HEK293 (cell line): ENCODE measurements around the gene TEF.

ENCODE experiments used
- BCL11A ChIP-seq: fragments of 450-650 bp; formaldehyde crosslinking; IDR thresholded peaks from 2 replicates; pipeline ENCODE4 v1.5.1; 2016; ENCODE audit warnings: low read depth, missing biosample characterization, missing genetic modification characterization
- HOXA7 ChIP-seq: sonication (generic); formaldehyde crosslinking; IDR thresholded peaks from 2 replicates; pipeline ENCODE4 v1.8.1; 2022; ENCODE audit warnings: missing genetic modification reagents, borderline replicate concordance
- IKZF3 ChIP-seq: fragments of 450-650 bp; IDR thresholded peaks from 2 replicates; pipeline ENCODE4 v1.5.0; 2018; ENCODE audit warnings: missing biosample characterization, mild to moderate bottlenecking, missing genetic modification characterization, moderate library complexity
- KLF16 ChIP-seq: fragments of 450-650 bp; formaldehyde crosslinking; IDR thresholded peaks from 2 replicates; pipeline ENCODE4 v1.5.1; 2017; ENCODE audit warnings: missing biosample characterization, missing genetic modification characterization
- PATZ1 ChIP-seq: fragments of 450-650 bp; formaldehyde crosslinking; IDR thresholded peaks from 2 replicates; pipeline ENCODE4 v1.5.1; 2016; ENCODE audit warnings: missing biosample characterization, missing genetic modification characterization
- PRDM2 ChIP-seq: fragments of 450-650 bp; formaldehyde crosslinking; IDR thresholded peaks from 2 replicates; pipeline ENCODE4 v1.5.1; 2016; ENCODE audit warnings: missing biosample characterization, missing genetic modification characterization, borderline replicate concordance
- SCRT1 ChIP-seq: fragments of 450-650 bp; formaldehyde crosslinking; IDR thresholded peaks from 2 replicates; pipeline ENCODE4 v1.5.1; 2016; ENCODE audit warnings: missing biosample characterization, missing genetic modification characterization, borderline replicate concordance
- TSHZ1 ChIP-seq: fragments of 450-650 bp; formaldehyde crosslinking; IDR thresholded peaks from 2 replicates; pipeline ENCODE4 v1.5.1; 2016; ENCODE audit warnings: missing biosample characterization, missing genetic modification characterization, borderline replicate concordance
- WT1 ChIP-seq: fragments of 450-650 bp; formaldehyde crosslinking; IDR thresholded peaks from 2 replicates; pipeline ENCODE4 v1.5.1; 2016; ENCODE audit warnings: missing biosample characterization, missing genetic modification characterization
- YY1 ChIP-seq: fragments of 450-650 bp; formaldehyde crosslinking; IDR thresholded peaks from 2 replicates; pipeline ENCODE4 v1.5.1; 2018; ENCODE audit warnings: missing biosample characterization, missing genetic modification characterization
- YY2 ChIP-seq: fragments of 450-650 bp; formaldehyde crosslinking; IDR thresholded peaks from 2 replicates; pipeline ENCODE4 v1.5.1; 2016; ENCODE audit warnings: missing biosample characterization, missing genetic modification characterization
- ZBTB49 ChIP-seq: fragments of 450-650 bp; formaldehyde crosslinking; IDR thresholded peaks from 2 replicates; pipeline ENCODE4 v1.5.1; 2016; ENCODE audit warnings: missing biosample characterization, missing genetic modification characterization, low read depth
- ZBTB8A ChIP-seq: fragments of 450-650 bp; formaldehyde crosslinking; IDR thresholded peaks from 2 replicates; pipeline ENCODE4 v1.5.1; 2016; ENCODE audit warnings: missing biosample characterization, missing genetic modification characterization
- ZNF18 ChIP-seq: fragments of 450-650 bp; formaldehyde crosslinking; IDR thresholded peaks from 2 replicates; pipeline ENCODE4 v1.5.1; 2016; ENCODE audit warnings: missing biosample characterization, missing genetic modification characterization
- ZNF214 ChIP-seq: fragments of 450-650 bp; formaldehyde crosslinking; IDR thresholded peaks from 2 replicates; pipeline ENCODE4 v1.5.1; 2017; ENCODE audit warnings: missing biosample characterization, mild to moderate bottlenecking, missing genetic modification characterization, borderline replicate concordance
- ZNF248 ChIP-seq: fragments of 450-650 bp; formaldehyde crosslinking; IDR thresholded peaks from 2 replicates; pipeline ENCODE4 v1.5.1; 2017; ENCODE audit warnings: missing biosample characterization, missing genetic modification characterization
- ZNF266 ChIP-seq: fragments of 450-650 bp; formaldehyde crosslinking; IDR thresholded peaks from 2 replicates; pipeline ENCODE4 v1.5.1; 2016; ENCODE audit warnings: missing biosample characterization, missing genetic modification characterization, low read depth
- ZNF350 ChIP-seq: fragments of 450-650 bp; formaldehyde crosslinking; IDR thresholded peaks from 2 replicates; pipeline ENCODE4 v1.5.0; 2017; ENCODE audit warnings: missing biosample characterization, mild to moderate bottlenecking, missing genetic modification characterization
- ZNF354C ChIP-seq: fragments of 450-650 bp; formaldehyde crosslinking; IDR thresholded peaks from 2 replicates; pipeline ENCODE4 v1.5.1; 2016; ENCODE audit warnings: missing biosample characterization, missing genetic modification characterization, low read depth, borderline replicate concordance
- ZNF501 ChIP-seq: fragments of 450-650 bp; formaldehyde crosslinking; IDR thresholded peaks from 2 replicates; pipeline ENCODE4 v1.5.1; 2016; ENCODE audit warnings: missing biosample characterization, missing genetic modification characterization
- ZNF514 ChIP-seq: fragments of 450-650 bp; formaldehyde crosslinking; IDR thresholded peaks from 2 replicates; pipeline ENCODE4 v1.5.1; 2016; ENCODE audit warnings: missing biosample characterization, missing genetic modification characterization
- ZNF837 ChIP-seq: fragments of 450-650 bp; formaldehyde crosslinking; IDR thresholded peaks from 2 replicates; pipeline ENCODE4 v1.5.1; 2016; ENCODE audit warnings: missing biosample characterization, missing genetic modification characterization
- ZSCAN30 ChIP-seq: fragments of 450-650 bp; IDR thresholded peaks from 2 replicates; pipeline ENCODE4 v1.5.1; 2018; ENCODE audit warnings: missing biosample characterization, mild to moderate bottlenecking, missing genetic modification characterization, moderate library complexity

The TEF gene

GRCh38 chr22:41447435-41448188 is 65.9 kb downstream of the TEF start (continued):
- no peak for TF ChIP-seq TSHZ1
- TF ChIP-seq PATZ1 (tag by site-specific recombination) = no peak
- TF ChIP-seq ZNF501 (tag by site-specific recombination) = no peak
- no peak for TF ChIP-seq WT1 (tag by site-specific recombination)
- TF ChIP-seq ZNF18 = no peak
- no peak for TF ChIP-seq ZNF837 (tag by site-specific recombination)
- no peak for TF ChIP-seq ZBTB49 (tag by site-specific recombination)
- TF ChIP-seq PRDM2 (tag by site-specific recombination) = no peak
- peak; percentile 56; the same call in 1 of the 2 replicates for TF ChIP-seq YY1 (tag by site-specific recombination)
- TF ChIP-seq YY2 (tag by site-specific recombination) = peak; percentile 70; the same call in 1 of the 2 replicates
- TF ChIP-seq ZNF214 = no peak
- TF ChIP-seq ZBTB8A (tag by site-specific recombination) = peak; percentile 74; the same call in 1 of the 2 replicates
- no peak for TF ChIP-seq ZNF266 (tag by site-specific recombination)
- no peak for TF ChIP-seq ZNF350
- 0 out of 2 replicates have a peak, but pooled peaks have one; percentile 72 for TF ChIP-seq ZSCAN30 (tag by site-specific recombination)
- TF ChIP-seq IKZF3 (tag by site-specific recombination) = no peak
- no peak for TF ChIP-seq ZNF248 (tag by site-specific recombination)
- TF ChIP-seq ZNF354C (tag by site-specific recombination) = no peak
- TF ChIP-seq BCL11A = no peak; the same call in 1 of the 2 replicates
- TF ChIP-seq ZNF514 (tag by site-specific recombination) = no peak
- TF ChIP-seq HOXA7 (CRISPR knock-in tag) = no peak
- TF ChIP-seq SCRT1 (tag by site-specific recombination) = no peak
- no peak for TF ChIP-seq KLF16 (tag by site-specific recombination)
